Activated gamma-delta T cell (primary cell): ENCODE results near the gene LAMA3.

Source experiments
- DNase-seq: peaks from one replicate; lab custom pipeline; 2025; lab: John Stamatoyannopoulos, UW

LAMA3 gene

DNA sequence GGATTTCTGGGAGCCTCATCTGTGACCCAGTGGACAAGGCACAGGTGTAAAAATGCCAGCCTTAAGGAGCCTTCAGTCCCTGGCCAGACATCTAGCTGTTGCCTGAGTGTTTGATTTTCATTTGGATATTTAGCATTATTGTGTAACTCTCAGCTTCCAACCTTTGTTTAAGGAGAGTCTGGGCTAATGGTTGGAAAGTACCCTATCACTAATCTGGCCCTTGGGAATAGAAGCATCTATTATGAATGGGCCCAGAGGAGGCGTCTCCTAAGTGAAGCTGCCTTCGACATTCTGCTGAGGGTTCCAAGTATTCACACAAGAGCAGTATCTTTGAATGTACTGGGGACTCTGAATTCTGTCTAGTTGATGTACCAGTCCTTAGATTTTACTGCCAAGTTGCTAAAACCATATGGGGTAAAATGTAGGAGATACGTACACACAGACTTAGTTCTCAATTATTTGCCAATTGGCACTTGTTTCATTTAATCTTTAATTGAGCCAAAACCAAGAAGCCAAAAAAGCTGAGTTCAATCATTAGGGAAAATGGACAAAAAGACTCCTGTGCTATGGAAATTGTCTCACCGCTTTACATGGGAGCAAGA lies 19.3 kb upstream of the LAMA3 start:
- no peak for DNase-seq

DNA sequence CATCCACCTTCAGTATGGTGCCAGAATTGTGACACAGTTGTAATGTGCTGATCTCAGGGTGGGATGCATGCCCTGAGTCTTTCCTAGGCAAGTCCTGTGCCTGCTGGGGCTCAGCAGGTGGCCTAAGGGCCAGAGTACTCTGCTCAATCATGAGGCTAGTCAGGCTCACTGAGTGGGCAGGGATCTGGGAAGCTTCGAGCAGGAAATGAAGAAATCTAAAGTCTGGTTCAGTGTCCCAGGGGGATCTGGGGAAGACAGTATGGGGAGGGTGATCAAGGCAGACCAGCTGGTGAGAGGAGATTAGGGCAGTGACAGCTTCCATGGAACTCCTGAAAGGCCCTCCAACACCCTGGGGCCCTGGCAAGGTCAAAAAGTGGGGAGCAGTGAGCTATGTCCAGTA lies 17.7 kb upstream of the LAMA3 start:
- DNase-seq = no peak

DNA sequence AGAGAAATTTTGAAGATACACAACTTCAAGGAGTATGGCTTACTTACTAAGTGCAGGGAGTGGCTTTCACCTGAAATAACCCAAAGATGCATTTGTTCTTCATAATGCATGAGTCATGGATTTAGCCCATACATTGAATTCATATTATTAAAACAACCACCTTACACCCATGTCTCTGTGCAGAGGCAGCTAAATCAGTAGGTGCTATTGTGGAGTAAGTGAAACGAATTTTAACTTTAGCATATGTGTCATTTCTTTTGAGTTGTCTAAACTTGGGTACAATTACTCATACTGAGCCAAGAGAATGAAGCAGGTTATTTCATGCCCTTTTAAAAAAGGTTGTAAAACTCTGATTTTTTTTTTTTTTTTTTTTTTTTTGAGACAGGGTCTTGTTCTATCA lies 15.5 kb upstream of the LAMA3 start:
- DNase-seq = no peak

DNA sequence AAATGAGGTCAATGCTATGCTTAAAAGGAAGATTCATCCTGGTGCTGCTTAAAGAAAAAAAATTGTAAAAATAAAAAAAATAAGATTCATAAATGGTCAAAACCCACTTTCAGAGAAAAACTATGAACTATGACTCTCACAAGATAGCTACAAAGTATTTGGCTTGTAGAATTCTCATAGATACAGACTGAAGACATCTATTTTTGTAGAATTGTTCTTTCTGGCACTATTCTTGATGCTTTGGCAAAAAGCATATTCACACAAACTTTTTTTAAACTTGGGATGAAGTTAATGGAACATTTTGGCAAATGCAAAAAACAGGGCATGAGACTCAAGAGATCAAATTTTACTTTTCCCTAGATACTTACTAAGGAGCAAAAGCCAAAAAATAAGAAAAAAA lies 14.0 kb upstream of the LAMA3 start:
- DNase-seq = no peak

DNA sequence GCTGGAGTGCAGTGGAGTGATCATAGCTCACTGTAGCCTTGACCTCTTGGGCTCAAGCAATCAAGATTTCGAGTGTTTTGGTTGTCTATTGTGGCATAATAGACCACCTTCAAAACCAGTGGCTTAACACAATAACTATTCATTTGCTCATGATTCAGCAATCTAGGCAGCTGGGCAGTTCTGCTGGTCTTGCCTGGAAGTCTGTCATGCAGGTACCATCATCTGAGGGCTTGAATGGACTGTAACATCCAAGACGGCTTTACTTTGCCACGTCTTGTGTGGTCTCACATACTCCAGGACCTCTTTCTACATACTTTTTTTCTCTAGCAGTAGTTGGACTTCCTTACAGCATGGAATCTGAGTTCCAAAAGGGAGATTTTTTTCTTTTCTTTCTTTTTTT lies 13.4 kb upstream of the LAMA3 start:
- no peak for DNase-seq

DNA sequence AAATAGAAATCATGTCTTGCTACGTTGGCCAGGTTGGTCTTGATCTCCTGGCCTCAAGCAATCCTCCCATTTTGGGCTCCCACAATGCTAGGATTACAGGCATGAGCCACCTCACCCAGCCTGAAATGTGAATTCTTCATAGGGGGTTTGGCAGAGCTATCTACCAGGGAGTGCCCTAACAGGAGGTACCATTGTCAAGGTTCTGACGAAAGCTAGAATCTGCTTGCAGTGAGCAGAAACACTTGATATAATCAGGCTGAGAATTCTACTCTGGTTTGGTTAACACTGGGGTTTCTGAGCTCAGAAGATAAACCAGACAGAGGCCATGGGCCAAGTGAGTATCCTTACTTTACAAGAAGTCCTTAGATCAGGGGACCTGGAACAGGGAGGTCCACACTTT lies 7.2 kb upstream of the LAMA3 start:
- no peak for DNase-seq

DNA sequence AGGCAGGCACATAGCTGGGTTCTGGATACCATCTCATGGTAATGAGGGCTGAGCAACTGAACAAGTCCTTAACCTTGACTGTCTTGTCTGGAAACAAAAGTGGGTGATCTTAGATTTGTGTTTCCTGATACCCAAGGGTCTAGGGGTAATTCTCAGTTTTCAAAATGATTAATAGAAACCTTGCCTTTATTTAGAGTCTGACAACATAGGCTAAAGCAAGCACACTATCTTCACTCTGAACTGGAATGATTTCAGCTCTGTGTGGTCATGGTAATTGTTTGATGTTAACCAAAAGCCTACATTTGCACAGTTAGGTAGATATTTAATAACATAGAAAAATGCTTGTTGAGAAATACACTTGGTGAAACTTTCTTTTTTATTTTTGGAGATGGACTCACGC lies 6.8 kb upstream of the LAMA3 start:
- DNase-seq = no peak

DNA sequence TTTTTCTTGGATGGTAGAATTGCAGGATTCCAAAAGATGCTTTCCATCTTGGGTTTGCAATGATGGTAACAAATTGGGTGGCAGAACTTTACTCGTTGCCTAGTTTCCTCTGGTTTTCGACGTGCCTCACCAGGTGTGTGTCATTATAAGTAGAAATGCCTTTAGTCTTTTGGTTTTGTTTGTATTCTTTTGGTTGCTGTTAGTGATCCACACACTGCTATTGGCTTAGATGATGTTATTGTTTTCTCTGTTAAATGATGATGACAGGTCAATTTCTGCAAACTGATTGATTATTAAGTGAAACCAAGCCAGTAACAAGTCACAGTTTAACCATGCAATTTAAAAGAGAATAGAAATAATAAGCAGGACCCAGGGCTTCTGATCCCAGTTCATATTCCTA lies 6.1 kb upstream of the LAMA3 start:
- DNase-seq = no peak

DNA sequence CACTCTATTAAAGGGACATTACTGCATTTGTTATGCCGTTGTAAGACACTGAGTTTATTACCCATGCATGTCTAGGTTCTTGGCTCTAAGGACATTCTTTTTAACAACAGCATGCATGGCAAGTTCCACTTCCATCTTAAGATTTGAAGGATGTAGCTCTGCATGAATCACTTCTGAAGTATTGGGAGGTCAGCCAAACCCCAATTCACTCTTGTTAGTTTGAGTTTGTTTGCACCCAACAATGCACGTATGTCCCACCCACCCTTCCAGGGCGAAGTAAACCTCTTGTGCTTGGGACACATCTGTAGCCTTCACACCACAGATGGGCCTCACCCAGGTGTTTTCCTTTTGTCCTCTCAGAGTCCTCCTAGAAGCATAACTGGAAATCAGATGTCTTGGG lies 5.6 kb upstream of the LAMA3 start:
- DNase-seq = no peak

DNA sequence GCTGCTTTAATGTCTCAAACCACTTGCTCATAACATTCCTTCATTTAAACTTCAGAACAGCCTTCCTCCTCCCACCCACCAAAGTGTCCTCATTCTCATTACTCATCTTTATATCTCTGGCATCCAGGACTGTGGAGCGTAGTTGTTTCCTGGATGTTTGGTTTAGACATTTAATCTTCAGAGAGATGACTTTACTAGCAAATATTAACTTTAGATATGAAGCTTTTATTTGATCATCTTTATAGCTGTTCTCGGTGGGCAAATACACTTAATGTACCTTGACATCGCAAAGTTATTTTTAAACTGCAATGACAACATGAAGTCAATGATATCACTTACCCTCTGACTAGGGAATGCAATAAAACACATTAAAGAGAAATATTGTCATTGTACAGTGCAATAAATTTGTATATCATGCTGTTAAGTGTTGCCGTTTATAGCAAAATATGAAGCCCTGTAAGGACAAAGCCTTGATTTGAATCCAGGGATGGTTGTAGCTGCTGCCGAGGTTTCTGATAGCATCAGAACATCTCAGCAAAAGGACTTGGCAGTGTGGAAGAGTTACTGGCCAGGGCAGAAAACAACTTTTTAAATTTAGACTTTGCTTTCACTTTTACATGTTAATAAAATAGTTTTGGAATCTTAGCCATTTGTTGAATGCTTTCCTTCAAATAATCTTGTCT lies 4.6 kb upstream of the LAMA3 start:
- no peak for DNase-seq

DNA sequence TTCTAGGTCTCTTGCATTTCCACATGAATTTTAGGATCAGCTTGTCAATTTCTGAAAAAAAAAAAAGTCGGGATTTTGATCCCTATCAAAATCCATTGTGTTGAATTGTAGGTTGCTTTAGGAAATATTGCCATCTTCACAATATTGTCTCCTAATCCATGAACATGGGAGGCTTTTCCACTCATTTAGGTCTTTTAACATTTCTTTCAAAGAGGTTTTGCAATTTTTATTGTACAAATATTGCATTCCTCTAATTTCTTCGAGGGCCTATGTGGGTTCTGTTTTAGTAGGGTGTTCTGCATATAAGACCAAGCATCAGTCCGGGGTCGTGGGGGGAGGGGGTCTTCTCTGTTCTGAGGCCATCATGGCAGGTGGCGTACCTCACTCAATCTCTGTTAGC lies 725 bp upstream of the LAMA3 start:
- DNase-seq = no peak

DNA sequence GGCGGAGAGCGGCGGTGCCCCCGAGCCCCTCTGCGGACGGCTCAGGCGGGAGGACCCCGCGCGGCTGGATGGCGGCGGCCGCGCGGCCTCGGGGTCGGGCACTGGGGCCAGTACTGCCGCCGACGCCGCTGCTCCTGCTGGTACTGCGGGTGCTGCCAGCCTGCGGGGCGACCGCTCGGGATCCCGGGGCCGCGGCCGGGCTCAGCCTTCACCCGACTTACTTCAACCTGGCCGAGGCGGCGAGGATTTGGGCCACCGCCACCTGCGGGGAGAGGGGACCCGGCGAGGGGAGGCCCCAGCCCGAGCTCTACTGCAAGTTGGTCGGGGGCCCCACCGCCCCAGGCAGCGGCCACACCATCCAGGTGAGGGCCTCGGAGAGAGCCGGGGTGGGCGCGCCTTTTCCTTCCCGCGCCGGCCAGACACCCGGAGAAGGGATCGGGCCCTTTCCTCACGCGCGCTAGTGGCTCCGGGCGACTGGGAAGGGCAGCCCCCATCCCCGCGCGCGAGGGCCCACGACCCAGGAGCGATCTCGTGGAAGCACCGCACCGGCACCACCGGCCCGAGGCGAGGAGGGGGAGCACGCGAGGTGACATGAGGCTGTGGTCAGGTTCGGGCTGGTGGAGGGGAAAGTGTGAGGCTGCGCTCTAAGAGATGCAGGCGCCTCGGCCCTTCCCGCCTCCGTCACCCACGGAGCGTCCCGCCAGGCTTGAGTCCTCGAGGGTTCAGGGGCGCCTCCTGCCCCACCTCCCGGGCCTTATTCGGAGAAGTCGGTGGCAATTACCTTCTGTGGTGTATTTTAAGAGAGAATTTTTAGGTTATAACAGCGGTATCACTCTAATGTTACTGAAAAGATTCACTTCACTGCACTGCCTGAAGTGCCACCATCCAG lies 607 bp downstream of the LAMA3 start:
- peak; percentile 15 for DNase-seq

DNA sequence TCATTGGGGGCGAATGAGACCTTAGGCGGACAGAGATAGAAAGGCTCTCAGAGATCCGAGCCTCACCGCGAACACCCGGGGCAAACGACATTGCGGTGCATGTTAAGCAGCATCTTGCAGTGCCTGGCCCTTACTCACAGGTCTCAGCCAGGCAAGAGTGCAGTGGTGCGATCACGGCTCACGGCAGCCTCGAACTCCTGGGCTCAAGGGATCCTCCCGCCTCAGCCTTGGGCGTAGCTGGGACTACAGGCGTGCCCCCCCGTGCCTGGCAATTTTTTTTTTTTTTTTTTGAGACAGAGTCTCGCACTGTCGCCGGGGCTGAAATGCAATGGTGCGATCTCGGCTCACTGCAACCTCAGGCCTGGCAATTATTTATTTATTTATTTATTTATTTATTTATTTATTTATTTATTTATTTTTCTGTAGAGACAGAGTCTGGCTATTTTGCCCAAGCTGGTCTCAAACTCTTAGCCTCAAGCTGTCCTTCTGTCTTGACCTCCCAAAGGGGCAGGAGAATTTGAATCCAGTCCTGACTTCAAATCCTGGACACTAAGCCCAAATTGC lies 1.3 kb downstream of the LAMA3 start:
- DNase-seq = no peak

DNA sequence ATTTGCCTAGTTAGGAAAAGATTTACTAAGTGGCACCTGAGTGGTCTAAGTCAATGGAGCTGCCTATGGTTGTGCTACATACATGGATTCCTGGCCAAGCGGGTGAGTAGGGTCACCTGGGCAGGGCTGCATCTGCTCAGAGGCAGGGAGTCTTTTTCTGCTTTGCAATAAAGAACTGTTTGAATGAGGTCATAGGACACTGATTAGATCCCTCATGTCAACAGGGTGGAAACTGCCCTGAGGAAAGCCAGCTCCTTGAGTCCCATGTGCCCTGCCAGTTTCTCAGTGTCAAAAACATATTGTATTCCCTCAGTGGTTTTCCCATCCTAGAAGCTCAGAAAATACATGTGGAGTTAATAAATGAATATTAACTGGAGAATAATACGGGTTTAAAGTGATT lies 4.6 kb downstream of the LAMA3 start:
- DNase-seq = no peak

DNA sequence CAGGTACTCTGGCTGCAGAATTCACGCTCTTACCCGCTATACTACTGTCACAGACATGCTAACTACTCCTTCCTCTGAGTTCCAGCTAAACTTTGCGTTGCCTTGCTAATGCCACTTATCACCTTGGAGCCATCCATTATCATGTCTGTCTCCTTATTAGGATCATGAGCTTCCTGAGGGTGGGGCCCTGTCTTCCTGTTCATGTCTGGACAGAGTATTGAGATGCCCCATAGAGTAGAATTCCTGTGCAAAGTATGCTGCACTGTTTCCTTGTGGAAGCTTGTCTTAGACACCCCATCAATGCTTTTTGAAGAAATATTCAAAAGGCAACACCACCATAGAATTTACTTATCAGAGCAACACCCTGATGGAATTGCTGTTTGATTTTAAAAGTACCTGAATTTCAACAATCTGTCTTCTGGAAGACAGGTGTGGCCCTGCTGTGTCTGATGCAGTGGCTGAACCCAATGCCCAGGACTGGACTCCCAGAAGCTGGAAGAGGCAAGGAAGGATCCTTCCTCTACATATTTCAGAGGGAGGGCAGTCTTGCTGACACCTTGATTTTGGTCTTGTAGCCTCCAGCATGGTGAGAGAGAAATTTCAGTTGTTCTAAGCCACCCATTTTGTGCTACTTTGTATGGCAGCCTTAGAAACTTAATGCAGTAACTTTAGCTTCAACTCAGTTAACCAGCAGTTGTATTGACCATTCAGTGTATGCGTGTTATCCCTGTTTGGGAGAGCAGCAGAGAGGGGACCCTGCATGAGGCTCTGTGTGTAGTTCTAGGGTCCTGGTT lies 5.6 kb downstream of the LAMA3 start:
- DNase-seq = no peak

DNA sequence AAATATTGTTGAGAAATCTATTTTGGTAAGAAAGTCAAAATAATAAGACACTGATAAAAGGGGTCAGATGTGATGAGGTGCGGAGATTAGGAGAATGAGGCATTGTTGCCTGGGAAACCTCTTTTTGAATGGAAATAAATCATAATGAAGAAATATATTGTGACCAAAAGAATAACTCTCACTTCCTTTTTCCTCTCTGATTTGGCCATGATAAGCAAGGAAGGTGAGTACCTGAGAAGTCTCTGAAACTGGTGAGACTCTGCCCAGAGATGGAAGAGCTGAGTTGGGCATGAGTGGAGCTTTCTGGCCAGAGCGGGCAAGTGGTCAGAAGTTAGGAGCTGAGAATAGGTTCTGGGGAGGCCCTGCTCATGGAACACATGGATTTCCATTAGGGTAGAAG lies 11.8 kb downstream of the LAMA3 start:
- no peak for DNase-seq

DNA sequence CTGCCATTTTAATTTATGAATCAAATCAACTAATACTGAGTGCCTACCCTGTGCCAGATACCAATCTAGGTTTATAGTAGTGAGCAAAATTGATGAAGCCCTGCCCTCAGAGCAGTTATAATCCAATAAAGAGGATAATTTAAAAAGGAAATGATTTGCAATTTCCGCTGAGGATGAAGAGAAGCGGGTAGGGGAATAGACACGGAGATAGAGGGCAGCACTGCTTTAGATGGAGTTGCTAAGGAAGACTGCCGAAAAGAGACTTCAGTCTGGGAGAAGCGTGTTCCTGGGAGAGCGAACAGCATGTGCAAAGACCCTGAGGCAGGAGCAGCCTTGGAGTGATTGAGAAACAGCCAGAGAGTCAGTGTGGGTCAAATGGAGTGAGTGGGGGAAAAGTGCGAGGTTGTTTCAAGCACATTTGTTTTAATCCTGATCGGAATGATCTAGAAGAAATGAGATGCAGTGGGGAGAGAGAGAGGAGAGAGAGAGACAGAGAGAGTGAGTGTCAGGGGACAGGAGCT lies 12.4 kb downstream of the LAMA3 start:
- no peak for DNase-seq

DNA sequence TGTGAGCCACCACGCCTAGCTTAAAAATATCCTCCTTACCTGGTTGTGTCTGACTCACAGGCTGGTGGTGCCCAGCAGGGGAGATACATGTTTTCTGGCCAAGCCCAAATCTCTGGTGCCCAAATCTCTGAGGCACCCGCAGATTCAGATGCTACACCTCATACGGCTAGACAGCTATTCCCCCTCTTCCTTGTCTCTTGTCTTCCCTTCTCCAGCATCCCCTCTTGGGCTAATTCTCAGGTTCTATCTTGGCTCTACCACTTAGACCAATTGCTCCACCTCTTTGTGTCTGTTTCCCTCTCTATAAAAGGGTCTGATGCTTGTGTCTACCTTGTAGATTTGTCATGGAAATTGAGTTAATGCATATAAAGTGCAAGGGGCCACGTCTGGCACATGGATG lies 13.4 kb downstream of the LAMA3 start:
- DNase-seq = no peak

DNA sequence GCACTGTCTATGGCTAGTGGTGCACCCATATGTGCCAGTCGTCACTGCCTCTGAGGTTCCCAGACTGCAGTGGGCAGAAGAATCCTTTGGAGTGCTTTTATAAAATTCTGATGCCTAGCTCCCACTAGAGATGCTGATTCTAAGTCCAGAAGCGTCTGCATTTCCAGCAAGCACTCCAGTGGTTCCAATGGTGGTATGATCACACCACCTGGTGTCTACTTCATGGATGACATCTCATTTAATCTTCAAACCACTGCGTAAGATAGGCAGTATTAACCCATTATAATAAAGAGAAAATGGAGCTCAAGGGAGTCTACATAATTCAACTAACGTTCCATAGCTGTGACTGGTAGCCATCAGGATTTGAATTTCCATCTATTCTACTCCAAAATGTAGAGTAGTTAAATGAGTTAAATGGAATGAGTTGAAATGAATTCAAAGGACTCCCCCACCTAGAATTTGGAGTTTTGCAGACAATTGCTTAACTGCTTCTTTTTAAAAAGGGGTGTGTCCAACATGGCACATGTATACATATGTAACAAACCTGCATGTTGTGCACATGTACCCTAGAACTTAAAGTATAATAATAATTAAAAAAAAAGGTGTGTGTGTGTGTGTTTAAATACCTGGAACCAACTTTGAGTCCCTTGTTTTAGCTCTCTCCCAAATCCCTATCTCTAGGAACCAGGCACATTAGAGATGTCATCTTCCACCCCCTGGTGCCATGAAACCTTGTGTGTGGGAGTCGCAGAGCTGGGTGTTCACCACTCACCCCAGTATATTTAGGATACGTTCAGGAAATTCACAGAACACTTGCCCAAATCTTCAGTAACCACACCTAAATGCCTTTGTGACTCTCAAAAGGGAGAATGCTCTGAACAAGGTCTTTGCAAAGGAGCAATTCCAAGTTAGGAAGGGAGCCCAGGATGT lies 14.1 kb downstream of the LAMA3 start:
- DNase-seq = no peak

DNA sequence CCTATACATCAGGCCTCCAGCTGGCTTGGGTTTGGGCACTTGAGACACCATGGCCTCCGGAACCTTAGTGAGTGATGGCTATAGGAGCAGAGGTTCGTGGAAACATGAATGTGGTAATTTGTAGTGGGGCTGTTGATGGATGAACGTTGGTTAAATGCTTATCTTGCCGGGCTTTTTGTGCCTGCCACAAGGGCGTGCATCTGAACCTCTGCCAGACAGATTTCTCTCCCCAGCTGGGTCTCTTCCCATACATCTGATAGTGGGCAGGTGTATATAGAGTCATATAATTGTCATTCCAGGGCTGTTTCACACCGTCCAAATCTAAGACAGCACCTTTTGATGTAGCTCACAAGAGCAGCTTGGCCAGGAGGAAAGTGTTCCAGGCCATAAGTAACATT lies 14.7 kb downstream of the LAMA3 start:
- no peak for DNase-seq

DNA sequence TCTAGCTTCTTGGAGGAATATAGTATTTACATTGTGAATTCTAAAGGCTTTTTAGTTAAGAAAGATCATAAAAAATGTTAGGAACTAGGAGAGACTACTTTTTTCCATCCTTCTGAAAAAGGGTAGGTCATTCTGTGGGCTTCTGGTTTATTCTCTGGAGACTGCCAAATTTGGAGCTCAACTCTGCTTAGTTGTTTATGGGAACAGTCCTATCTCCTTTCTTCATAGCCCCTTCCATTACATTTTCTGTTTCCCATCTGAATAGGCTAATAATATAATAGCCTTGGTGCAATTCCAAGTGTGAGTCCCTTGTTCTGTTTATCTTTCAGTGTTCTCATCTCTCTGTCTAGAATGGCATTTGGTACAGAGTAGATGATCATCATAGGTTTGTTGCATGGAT lies 15.6 kb downstream of the LAMA3 start:
- no peak for DNase-seq
